Neural cell (in vitro differentiated cells): Measurements from ENCODE around the gene CELSR1. TPM values are rescaled to one million over a fixed set of nuclear protein-coding genes. Genes with fewer than 3 reads are reported as not detected.

Source experiments
- H2AFZ ChIP-seq: fragments of 200-600, 300-800 bp; sonication (generic), shearing (Covaris generic); 2 replicates; pipeline ENCODE4 v1.6.0; 2014; ENCODE audit warnings: low read depth, mild to moderate bottlenecking, antibody characterized with exemption, low read length, moderate library complexity
- H3F3A ChIP-seq: fragments of 200-600 bp; shearing (Covaris generic); 2 replicates; pipeline ENCODE4 v1.6.1; 2016; ENCODE audit warnings: mild to moderate bottlenecking, moderate library complexity, mixed read lengths, antibody characterized with exemption, low read length; ENCODE audit not compliant: insufficient read depth, poor library complexity, severe bottlenecking
- H3K27ac ChIP-seq: fragments of 200-600, 300-800 bp; sonication (generic), shearing (Covaris generic); 2 replicates; pipeline ENCODE4 v1.5.1; 2014; ENCODE audit warnings: mild to moderate bottlenecking, low read length, moderate library complexity
- H3K27me3 ChIP-seq: fragments of 300-800, 200-600 bp; sonication (generic), shearing (Covaris generic); 2 replicates; pipeline ENCODE4 v1.6.0; 2014; ENCODE audit warnings: mild to moderate bottlenecking, low read depth, low read length, moderate library complexity; ENCODE audit not compliant: insufficient read depth
- H3K36me3 ChIP-seq: fragments of 300-800, 200-600 bp; sonication (generic), shearing (Covaris generic); 2 replicates; pipeline ENCODE4 v1.5.1; 2014; ENCODE audit warnings: mild to moderate bottlenecking, antibody characterized with exemption, low read length, moderate library complexity; ENCODE audit not compliant: insufficient read depth
- H3K4me2 ChIP-seq: fragments of 300-800, 200-600 bp; sonication (generic), shearing (Covaris generic); 2 replicates; pipeline ENCODE4 v1.6.0; 2014; ENCODE audit warnings: mild to moderate bottlenecking, low read length
- H3K4me3 ChIP-seq: fragments of 300-800, 200-600 bp; sonication (generic), shearing (Covaris generic); 2 replicates; pipeline ENCODE4 v1.5.1; 2014; ENCODE audit warnings: mild to moderate bottlenecking, low read length, moderate library complexity
- H3K79me2 ChIP-seq: fragments of 200-600 bp; shearing (Covaris generic); replicated peaks from 2 replicates; pipeline ENCODE4 v1.6.0; 2014; ENCODE audit warnings: mild to moderate bottlenecking, low read length, moderate library complexity; ENCODE audit not compliant: insufficient read depth
- H3K9ac ChIP-seq: fragments of 300-800, 200-600 bp; sonication (generic), shearing (Covaris generic); 2 replicates; pipeline ENCODE4 v1.6.1; 2016; ENCODE audit warnings: mild to moderate bottlenecking, low read length, mixed read lengths
- H3K9me2 ChIP-seq: fragments of 200-600 bp; shearing (Covaris generic); 2 replicates; pipeline ENCODE4 v1.6.1; 2016; ENCODE audit warnings: mild to moderate bottlenecking, low read length, mixed read lengths; ENCODE audit not compliant: insufficient read depth
- H3K9me3 ChIP-seq: fragments of 200-600, 300-800 bp; sonication (generic), shearing (Covaris generic); 2 replicates; pipeline ENCODE4 v1.6.1; 2016; ENCODE audit warnings: mild to moderate bottlenecking, mixed run types, low read length, moderate library complexity, mixed read lengths
- H4K20me1 ChIP-seq: fragments of 200-600 bp; shearing (Covaris generic); 2 replicates; pipeline ENCODE4 v1.6.1; 2016; ENCODE audit warnings: mild to moderate bottlenecking, mixed run types; ENCODE audit not compliant: insufficient read depth
- CTCF ChIP-seq: fragments of 450-650 bp; IDR thresholded peaks from 2 replicates; pipeline ENCODE4 v1.5.1; 2014; ENCODE audit warnings: antibody characterized with exemption, mild to moderate bottlenecking, moderate library complexity; ENCODE audit not compliant: poor library complexity, severe bottlenecking
- EP300 ChIP-seq: fragments of 450-650 bp; conservative IDR thresholded peaks from 2 replicates; pipeline ENCODE4 v1.6.1; 2014; ENCODE audit warnings: antibody characterized with exemption, mild to moderate bottlenecking, moderate library complexity; ENCODE audit not compliant: poor library complexity, severe bottlenecking
- EZH2 ChIP-seq: fragments of 200-600, 300-800 bp; shearing (Covaris generic), sonication (generic); IDR thresholded peaks from 2 replicates; pipeline ENCODE4 v1.6.1; 2014; ENCODE audit warnings: antibody characterized with exemption, low read length, borderline replicate concordance, mild to moderate bottlenecking; ENCODE audit not compliant: insufficient read depth, poor library complexity, severe bottlenecking
- MXI1 ChIP-seq: fragments of 450-650 bp; conservative IDR thresholded peaks from 2 replicates; pipeline ENCODE4 v1.6.1; 2014; ENCODE audit warnings: antibody characterized with exemption, mild to moderate bottlenecking; ENCODE audit not compliant: poor library complexity, severe bottlenecking
- POLR2AphosphoS5 ChIP-seq: IDR thresholded peaks from 2 replicates; pipeline ENCODE4 v1.6.1; 2012
- RAD21 ChIP-seq: fragments of 450-650 bp; conservative IDR thresholded peaks from 2 replicates; pipeline ENCODE4 v1.6.1; 2014; ENCODE audit warnings: antibody characterized with exemption, mild to moderate bottlenecking, moderate library complexity
- REST ChIP-seq: IDR thresholded peaks from 2 replicates; pipeline ENCODE4 v1.6.1; 2012; ENCODE audit warnings: borderline replicate concordance
- SMC3 ChIP-seq: fragments of 450-650 bp; conservative IDR thresholded peaks from 2 replicates; pipeline ENCODE4 v1.6.1; 2014; ENCODE audit warnings: antibody characterized with exemption, mild to moderate bottlenecking, moderate library complexity; ENCODE audit not compliant: poor library complexity
- TAF1 ChIP-seq: IDR thresholded peaks from 2 replicates; pipeline ENCODE4 v1.6.1; 2012; ENCODE audit warnings: low read depth
- polyA plus RNA-seq: library from polyadenylated mRNA; depleted of rRNA; stranded (reverse); fragments of >200 nt; gene quantifications from 2 replicates; pipeline ENCODE4 v1.2.3, GENCODE V29; 2014

The CELSR1 gene
- polyA plus RNA-seq, 1 donor from 2014 or later = 0.14 TPM

- Histone ChIP-seq H4K20me1 (no peaks in the 10 kb centered on the region), H3K4me2 (no peak overlapping the region), H3F3A (no peaks in the 10 kb centered on the region), H3K9me3 (no peaks in the 10 kb centered on the region), H3K27ac (no peak overlapping the region), H3K79me2 (no peaks in the 10 kb centered on the region), H3K4me3 (no peak overlapping the region), H3K9me2 (no peaks in the 10 kb centered on the region), H2AFZ (no peak overlapping the region), H3K27me3 (no peaks in the 10 kb centered on the region), H3K9ac (no peak overlapping the region), H3K36me3 (no peaks in the 10 kb centered on the region)
- TF ChIP-seq CTCF (no peak), EZH2 (no peak), SMC3 (no peak), TAF1 (no peak), REST (no peak), RAD21 (no peak), EP300 (no peak), MXI1 (no peak), POLR2AphosphoS5 (no peak)
Measured at GRCh38 chr22:46312056-46312455, 225.4 kb downstream of the CELSR1 start.

Other genes starting within 250 kb of the CELSR1 start
- 0.28 and 0.48 TPM in 2 replicates for gene GTSE1, start 240.8 kb downstream of the CELSR1 start, polyA plus RNA-seq
- 72.9 and 88.3 TPM in 2 replicates for gene TRMU, start 201.9 kb downstream of the CELSR1 start, polyA plus RNA-seq
- 35.6 and 56.6 TPM in 2 replicates for gene GRAMD4, start 82.8 kb upstream of the CELSR1 start, polyA plus RNA-seq
- 57.4 and 66.2 TPM in 2 replicates for gene CERK, start 200.6 kb upstream of the CELSR1 start, polyA plus RNA-seq
- gene TBC1D22A, start 225.0 kb upstream of the CELSR1 start, polyA plus RNA-seq = 9.3 and 10.4 TPM in 2 replicates